Loucy (cell line): ENCODE results near the gene RMDN2.

Source experiments
- EZH2phosphoT487 ChIP-seq: fragments of 200-600 bp; IDR thresholded peaks from 2 replicates; pipeline ENCODE4 v1.6.1; 2018; ENCODE audit warnings: antibody characterized with exemption, mild to moderate bottlenecking, moderate library complexity, borderline replicate concordance
- TF ChIP-seq, protein P1 (sequence below): fragments of 200-600 bp; sonication (generic); conservative IDR thresholded peaks from 2 replicates; pipeline ENCODE4 v1.5.1; 2014; ENCODE audit warnings: mild to moderate bottlenecking, antibody characterized with exemption, low read length

DNA sequence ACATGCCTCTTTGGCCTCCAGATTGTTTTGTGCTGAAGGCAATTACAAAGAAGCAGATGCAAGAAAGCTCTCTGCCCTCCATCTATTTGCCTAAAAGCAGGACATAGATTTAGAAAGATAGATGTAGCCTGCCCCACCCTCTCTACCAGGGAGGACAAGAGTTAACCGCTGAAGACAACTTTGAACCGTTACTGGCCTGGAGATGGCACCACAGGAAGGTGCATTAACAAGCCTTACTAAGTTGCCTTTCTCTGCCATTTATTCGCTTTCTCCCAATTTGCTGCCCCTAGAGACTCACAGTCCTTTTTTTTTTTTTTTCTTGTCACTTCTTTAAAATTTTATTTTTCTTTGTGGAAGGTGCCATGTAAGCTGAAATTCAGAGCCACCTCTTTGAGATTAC, 28.8 kb upstream of the RMDN2 start:
- TF ChIP-seq, protein P1, sequence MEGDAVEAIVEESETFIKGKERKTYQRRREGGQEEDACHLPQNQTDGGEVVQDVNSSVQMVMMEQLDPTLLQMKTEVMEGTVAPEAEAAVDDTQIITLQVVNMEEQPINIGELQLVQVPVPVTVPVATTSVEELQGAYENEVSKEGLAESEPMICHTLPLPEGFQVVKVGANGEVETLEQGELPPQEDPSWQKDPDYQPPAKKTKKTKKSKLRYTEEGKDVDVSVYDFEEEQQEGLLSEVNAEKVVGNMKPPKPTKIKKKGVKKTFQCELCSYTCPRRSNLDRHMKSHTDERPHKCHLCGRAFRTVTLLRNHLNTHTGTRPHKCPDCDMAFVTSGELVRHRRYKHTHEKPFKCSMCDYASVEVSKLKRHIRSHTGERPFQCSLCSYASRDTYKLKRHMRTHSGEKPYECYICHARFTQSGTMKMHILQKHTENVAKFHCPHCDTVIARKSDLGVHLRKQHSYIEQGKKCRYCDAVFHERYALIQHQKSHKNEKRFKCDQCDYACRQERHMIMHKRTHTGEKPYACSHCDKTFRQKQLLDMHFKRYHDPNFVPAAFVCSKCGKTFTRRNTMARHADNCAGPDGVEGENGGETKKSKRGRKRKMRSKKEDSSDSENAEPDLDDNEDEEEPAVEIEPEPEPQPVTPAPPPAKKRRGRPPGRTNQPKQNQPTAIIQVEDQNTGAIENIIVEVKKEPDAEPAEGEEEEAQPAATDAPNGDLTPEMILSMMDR, result peak; percentile 49
- TF ChIP-seq EZH2phosphoT487, result no peak
